NCI-H69 (cell line): ENCODE data around the gene ADGRG1.
A peak's percentile ranks its signal among the peaks of the same experiment; 100 is the strongest.

Experiments used
- DNase-seq: peaks from one replicate; lab custom pipeline; 2025; lab: John Stamatoyannopoulos, UW

Gene ADGRG1

GRCh38 chr16:57682809-57683635 lies 54.6 kb downstream of the ADGRG1 start:
- DNase-seq, result no peak

GRCh38 chr16:57683636-57684545 lies 55.5 kb downstream of the ADGRG1 start:
- DNase-seq, result no peak

- no peak for DNase-seq
Observed at GRCh38 chr16:57684626-57685358, 56.4 kb downstream of the ADGRG1 start.

GRCh38 chr16:57685633-57686032 lies 57.2 kb downstream of the ADGRG1 start:
- no peak for DNase-seq

GRCh38 chr16:57686577-57686976 lies 58.1 kb downstream of the ADGRG1 start:
- no peak for DNase-seq

- no peak for DNase-seq
Observed at GRCh38 chr16:57687363-57687929, 59.0 kb downstream of the ADGRG1 start.

GRCh38 chr16:57688487-57688986 lies 60.1 kb downstream of the ADGRG1 start:
- DNase-seq, result no peak

GRCh38 chr16:57688987-57689761 lies 60.7 kb downstream of the ADGRG1 start:
- DNase-seq, result no peak

GRCh38 chr16:57689762-57690558 lies 61.5 kb downstream of the ADGRG1 start:
- DNase-seq, result no peak

- no peak for DNase-seq
Observed at GRCh38 chr16:57690782-57691471, 62.5 kb downstream of the ADGRG1 start.

- no peak for DNase-seq
Observed at GRCh38 chr16:57692636-57693035, 64.2 kb downstream of the ADGRG1 start.

- no peak for DNase-seq
Observed at GRCh38 chr16:57693550-57693949, 65.1 kb downstream of the ADGRG1 start.

- no peak for DNase-seq
Observed at GRCh38 chr16:57694231-57694724, 65.8 kb downstream of the ADGRG1 start.

- peak; percentile 59 for DNase-seq
Observed at GRCh38 chr16:57694725-57695679, 66.6 kb downstream of the ADGRG1 start, which contains the start of gene DRC7. Gene DRC7, plus strand, starts transcription at chr16:57694806. Its CDS starts 3,144 bp downstream, at chr16:57697950.

- DNase-seq, result no peak
Observed at GRCh38 chr16:57695680-57696069, 67.2 kb downstream of the ADGRG1 start.

GRCh38 chr16:57696240-57696639 lies 67.8 kb downstream of the ADGRG1 start:
- no peak for DNase-seq

GRCh38 chr16:57697896-57698537 lies 69.6 kb downstream of the ADGRG1 start:
- no peak for DNase-seq
